Activated T-cell treated with anti-CD3 and anti-CD28 coated beads, Interleukin-2, amount 50 U/mL, for 24 hours (primary cell): ENCODE measurements around the gene ZNF578.
"Not testable (repeated sequence)": the region's sequence is repeated elsewhere in the genome, so short reads cannot be mapped to it uniquely, and the experiment has no call there.

Experiments used
- DNase-seq: peaks from one replicate; pipeline ENCODE4 v3.0.0-alpha.2; 2020
- H3K27ac Mint-ChIP-seq: 2 replicates; pipeline ENCODE4 v1.8.0; 2020; ENCODE audit warnings: mild to moderate bottlenecking, mixed read lengths
- H3K27me3 Mint-ChIP-seq: 2 replicates; pipeline ENCODE4 v1.8.0; 2020; ENCODE audit warnings: mixed read lengths
- H3K36me3 Mint-ChIP-seq: 2 replicates; pipeline ENCODE4 v1.8.0; 2020; ENCODE audit warnings: low read depth, mixed read lengths
- H3K4me1 Mint-ChIP-seq: 2 replicates; pipeline ENCODE4 v1.8.0; 2020; ENCODE audit warnings: low read depth, mixed read lengths
- H3K4me3 Mint-ChIP-seq: 2 replicates; pipeline ENCODE4 v1.8.0; 2020; ENCODE audit warnings: mild to moderate bottlenecking, moderate library complexity, mixed read lengths
- H3K9me3 Mint-ChIP-seq: 2 replicates; pipeline ENCODE4 v1.8.0; 2020; ENCODE audit warnings: mixed read lengths

Gene ZNF578

GRCh38 chr19:52492201-52492993, 39.0 kb downstream of the ZNF578 start:
- no peak overlapping the region for H3K4me3 Mint-ChIP-seq
- H3K9me3 Mint-ChIP-seq = peaks cover 44% of the 10 kb centered on the region
- H3K27me3 Mint-ChIP-seq = peaks cover 5% of the 10 kb centered on the region
- DNase-seq = peak; percentile 28
- no peaks in the 10 kb centered on the region for H3K4me1 Mint-ChIP-seq
- no peak overlapping the region for H3K27ac Mint-ChIP-seq
- peaks cover 55% of the 10 kb centered on the region for H3K36me3 Mint-ChIP-seq

GRCh38 chr19:52492994-52493470, 39.7 kb downstream of the ZNF578 start:
- H3K9me3 Mint-ChIP-seq = peaks cover 50% of the 10 kb centered on the region
- DNase-seq = no peak
- no peak overlapping the region for H3K27ac Mint-ChIP-seq

DNA sequence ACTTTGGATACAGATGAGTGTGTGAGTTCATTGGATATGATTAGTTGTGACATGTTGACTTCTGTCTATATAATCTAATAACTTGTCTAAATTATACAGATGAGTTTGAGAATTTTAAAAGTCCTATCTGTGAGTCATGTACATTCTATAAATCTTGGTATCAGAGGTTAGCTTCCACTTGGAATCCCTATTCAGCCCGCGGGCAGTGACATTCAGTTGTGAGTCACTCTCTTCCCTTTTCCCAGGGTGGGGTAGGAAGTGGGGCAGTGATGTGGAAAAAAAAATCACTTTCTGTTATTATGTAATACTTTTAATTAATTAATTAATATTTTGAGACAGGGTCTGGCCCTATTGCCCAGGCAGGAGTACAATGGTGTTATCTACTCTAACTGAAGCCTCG, 41.2 kb downstream of the ZNF578 start:
- Mint-ChIP-seq H3K27ac (no peak overlapping the region), H3K4me1 (no peaks in the 10 kb centered on the region)

More at GRCh38 chr19:52492994-52493470, 39.7 kb downstream of the ZNF578 start:
- Mint-ChIP-seq H3K4me1 (no peaks in the 10 kb centered on the region), H3K36me3 (peaks cover 62% of the 10 kb centered on the region), H3K4me3 (no peak overlapping the region), H3K27me3 (peaks cover 5% of the 10 kb centered on the region)

DNA sequence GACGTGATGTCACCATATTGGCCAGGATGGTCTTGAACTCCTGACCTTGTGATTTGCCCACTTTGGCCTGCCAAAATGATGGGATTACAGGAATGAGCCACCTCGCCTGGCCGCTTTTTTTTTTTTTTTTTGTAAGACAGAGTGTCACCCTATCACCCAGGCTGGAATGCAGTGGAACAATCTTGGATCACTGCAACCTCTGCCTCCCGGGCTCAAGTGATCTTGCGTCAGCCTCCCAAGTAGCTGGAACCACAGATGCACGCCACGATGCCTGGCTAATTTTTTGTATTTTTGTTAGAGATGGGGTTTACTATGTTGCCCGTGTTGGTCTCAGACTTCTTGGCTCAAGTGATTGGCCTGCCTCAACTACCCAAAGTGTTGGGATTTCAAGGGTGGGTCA, 45.2 kb downstream of the ZNF578 start:
- H3K4me1 Mint-ChIP-seq = no peaks in the 10 kb centered on the region
- peaks cover under 1% of the 10 kb centered on the region for H3K27me3 Mint-ChIP-seq
- H3K4me3 Mint-ChIP-seq = no peak overlapping the region
- H3K27ac Mint-ChIP-seq = no peak overlapping the region
- no peak for DNase-seq
- peaks cover 54% of the 10 kb centered on the region for H3K9me3 Mint-ChIP-seq
- H3K36me3 Mint-ChIP-seq = peaks cover 75% of the 10 kb centered on the region

More for the DNA sequence above, 41.2 kb downstream of the ZNF578 start:
- DNase-seq = no peak
- H3K27me3 Mint-ChIP-seq = peaks cover 5% of the 10 kb centered on the region
- no peak overlapping the region for H3K4me3 Mint-ChIP-seq
- H3K36me3 Mint-ChIP-seq = peaks cover 67% of the 10 kb centered on the region
- peaks cover 48% of the 10 kb centered on the region for H3K9me3 Mint-ChIP-seq

- H3K4me1 Mint-ChIP-seq, H3K4me3 Mint-ChIP-seq, H3K27ac Mint-ChIP-seq, H3K27me3 Mint-ChIP-seq, DNase-seq: not testable (repeated sequence)
- Mint-ChIP-seq H3K36me3 (peaks cover 80% of the 10 kb centered on the region), H3K9me3 (peaks cover 50% of the 10 kb centered on the region)
Observed at GRCh38 chr19:52500474-52500873, 47.1 kb downstream of the ZNF578 start.

DNA sequence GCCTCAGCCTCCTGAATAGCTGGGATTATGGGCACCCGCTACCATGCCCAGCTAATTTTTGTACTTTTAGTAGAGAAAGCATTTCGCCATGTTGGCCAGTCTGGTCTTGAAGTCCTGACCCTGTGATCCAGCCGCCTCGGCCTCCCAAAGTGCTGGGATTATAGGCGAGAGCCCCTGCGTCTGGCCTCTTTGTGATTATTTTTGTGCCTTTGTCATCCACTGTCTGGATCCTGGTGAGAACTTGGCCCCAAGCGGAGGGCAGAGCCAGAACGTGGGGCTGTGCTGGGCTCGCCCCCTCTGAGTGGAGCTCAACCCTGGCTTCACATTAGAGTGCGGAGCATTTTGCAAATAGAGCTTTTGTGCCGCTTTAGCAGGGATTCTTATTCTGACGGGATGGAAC, 47.6 kb downstream of the ZNF578 start:
- not testable (repeated sequence) for H3K27ac Mint-ChIP-seq, DNase-seq, H3K27me3 Mint-ChIP-seq, H3K4me3 Mint-ChIP-seq, H3K4me1 Mint-ChIP-seq
- H3K9me3 Mint-ChIP-seq = peaks cover 47% of the 10 kb centered on the region
- peaks cover 80% of the 10 kb centered on the region for H3K36me3 Mint-ChIP-seq

DNA sequence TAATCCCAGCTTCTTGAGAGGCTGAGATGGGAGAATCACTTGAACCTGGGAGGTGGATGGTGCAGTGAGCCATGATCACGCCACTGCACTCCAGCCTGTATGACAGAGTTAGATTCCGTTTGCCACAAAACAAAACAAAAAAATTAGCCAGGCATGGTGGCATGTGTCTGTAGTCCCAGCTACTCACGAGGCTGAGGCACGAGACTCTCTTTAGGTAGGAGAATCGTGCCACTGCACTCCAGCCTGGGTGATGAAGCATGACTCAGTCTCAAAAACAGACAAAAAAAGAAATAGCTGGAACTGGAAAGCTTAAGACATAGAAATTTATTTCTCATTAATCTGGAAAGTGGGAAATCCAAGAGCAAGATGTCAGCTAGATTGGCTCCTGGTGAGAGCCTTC, 53.9 kb downstream of the ZNF578 start:
- Mint-ChIP-seq H3K36me3 (peaks cover 85% of the 10 kb centered on the region), H3K27ac (no peak overlapping the region), H3K4me1 (no peaks in the 10 kb centered on the region), H3K9me3 (peaks cover 41% of the 10 kb centered on the region), H3K27me3 (no peaks in the 10 kb centered on the region), H3K4me3 (no peak overlapping the region)
- DNase-seq = no peak

- Mint-ChIP-seq H3K27ac (no peak overlapping the region), H3K9me3 (peaks cover 70% of the 10 kb centered on the region), H3K4me1 (no peaks in the 10 kb centered on the region), H3K36me3 (peaks cover 59% of the 10 kb centered on the region), H3K4me3 (no peak overlapping the region), H3K27me3 (peaks cover 9% of the 10 kb centered on the region)
- DNase-seq = no peak
Observed at GRCh38 chr19:52516191-52516590, 62.8 kb downstream of the ZNF578 start.

GRCh38 chr19:52518646-52519045, 65.3 kb downstream of the ZNF578 start:
- H3K27me3 Mint-ChIP-seq = peaks cover 10% of the 10 kb centered on the region
- H3K36me3 Mint-ChIP-seq = peaks cover 45% of the 10 kb centered on the region
- no peak overlapping the region for H3K27ac Mint-ChIP-seq
- no peak for DNase-seq
- H3K9me3 Mint-ChIP-seq = peaks cover 61% of the 10 kb centered on the region
- H3K4me1 Mint-ChIP-seq = no peaks in the 10 kb centered on the region
- no peak overlapping the region for H3K4me3 Mint-ChIP-seq

GRCh38 chr19:52519175-52519574, 65.8 kb downstream of the ZNF578 start:
- Mint-ChIP-seq H3K9me3 (peaks cover 55% of the 10 kb centered on the region), H3K36me3 (peaks cover 40% of the 10 kb centered on the region)
- not testable (repeated sequence) for H3K4me3 Mint-ChIP-seq, H3K4me1 Mint-ChIP-seq, H3K27ac Mint-ChIP-seq, DNase-seq, H3K27me3 Mint-ChIP-seq

- H3K4me1 Mint-ChIP-seq = no peaks in the 10 kb centered on the region
- no peak overlapping the region for H3K27ac Mint-ChIP-seq
- no peak overlapping the region for H3K4me3 Mint-ChIP-seq
- no peak for DNase-seq
- peaks cover 34% of the 10 kb centered on the region for H3K36me3 Mint-ChIP-seq
- peaks cover 52% of the 10 kb centered on the region for H3K9me3 Mint-ChIP-seq
- peaks cover 10% of the 10 kb centered on the region for H3K27me3 Mint-ChIP-seq
Observed at GRCh38 chr19:52520013-52520412, 66.7 kb downstream of the ZNF578 start.

- H3K4me3 Mint-ChIP-seq = no peak overlapping the region
- DNase-seq = no peak
- peaks cover 35% of the 10 kb centered on the region for H3K9me3 Mint-ChIP-seq
- no peak overlapping the region for H3K27ac Mint-ChIP-seq
- H3K27me3 Mint-ChIP-seq = peaks cover 10% of the 10 kb centered on the region
- peaks cover 21% of the 10 kb centered on the region for H3K36me3 Mint-ChIP-seq
- peaks cover 6% of the 10 kb centered on the region for H3K4me1 Mint-ChIP-seq
Observed at GRCh38 chr19:52522551-52522950, 69.2 kb downstream of the ZNF578 start.

DNA sequence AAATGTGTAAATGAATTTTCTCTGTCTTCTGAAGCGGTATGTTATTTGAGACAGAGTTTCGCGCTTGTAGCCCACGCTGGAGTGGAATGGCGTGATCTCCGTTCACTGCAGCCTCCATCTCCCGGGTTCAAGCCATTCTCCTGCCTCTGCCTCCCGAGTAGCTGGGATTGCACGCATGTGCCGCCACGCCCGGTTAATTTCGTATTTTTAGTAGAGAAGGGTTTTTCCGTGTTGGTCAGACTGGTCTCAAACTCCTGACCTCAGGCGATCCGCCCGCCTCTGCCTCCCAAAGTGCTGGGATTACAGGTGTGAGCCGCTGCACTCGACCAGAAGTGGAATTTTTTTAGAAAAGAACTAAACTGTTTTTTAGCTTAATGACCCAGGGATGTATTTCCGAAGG, 70.7 kb downstream of the ZNF578 start:
- peaks cover 33% of the 10 kb centered on the region for H3K36me3 Mint-ChIP-seq
- H3K27me3 Mint-ChIP-seq = peaks cover 10% of the 10 kb centered on the region

DNA sequence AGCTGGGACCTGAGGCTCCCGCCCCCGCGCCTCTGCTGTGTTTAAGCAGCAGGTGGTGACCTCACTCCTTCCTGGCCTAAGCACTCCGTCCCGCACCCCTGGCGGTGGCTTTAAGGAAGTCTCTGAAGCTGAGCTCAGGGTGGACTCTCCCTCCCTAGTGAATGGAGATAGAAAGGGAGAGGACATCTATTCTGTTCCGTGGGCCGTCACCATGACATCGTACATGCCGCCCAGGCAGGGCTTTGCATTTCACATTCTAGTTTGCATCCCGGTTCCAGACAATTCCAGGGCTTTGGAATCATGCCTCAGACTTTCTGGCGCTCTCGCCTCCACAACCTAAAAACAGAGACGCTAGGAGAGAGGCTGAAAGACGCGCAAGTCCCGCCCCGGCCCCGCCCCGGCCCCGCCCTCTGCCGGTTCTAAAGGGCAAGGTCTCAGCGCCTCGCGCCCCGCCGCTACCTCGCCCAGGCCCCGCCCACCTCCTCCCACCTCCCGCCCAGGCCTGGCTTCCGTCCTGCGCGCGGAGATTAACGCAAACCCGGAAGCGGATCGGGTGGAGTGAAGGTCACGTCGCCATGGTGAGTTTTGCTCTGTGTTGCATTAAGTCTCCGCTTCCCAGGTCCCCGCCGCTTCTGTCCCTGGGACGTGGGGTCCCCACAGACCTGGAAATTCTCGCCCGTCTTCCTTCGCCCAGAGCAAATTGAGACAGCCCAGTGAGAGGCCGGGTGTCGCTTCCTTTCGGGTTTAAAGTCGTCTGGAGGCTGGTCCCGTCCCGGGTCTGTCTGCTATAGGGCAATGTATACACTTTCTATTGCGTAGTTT, 74.0 kb downstream of the ZNF578 start, which contains the start of gene ZNF808:
Gene ZNF808 (plus strand): TSS at position 535 of the 822 bp plus-strand sequence. CDS start 15,617 bp downstream, outside the sequence.
- peaks cover 11% of the 10 kb centered on the region for H3K9me3 Mint-ChIP-seq
- peak; percentile 97 for DNase-seq

More for the DNA sequence above, 70.7 kb downstream of the ZNF578 start:
- DNase-seq = no peak
- Mint-ChIP-seq H3K4me3 (no peak overlapping the region), H3K9me3 (peaks cover 25% of the 10 kb centered on the region), H3K4me1 (peaks cover 17% of the 10 kb centered on the region), H3K27ac (no peak overlapping the region)

More for the DNA sequence above, 74.0 kb downstream of the ZNF578 start, which contains the start of gene ZNF808:
- peaks cover 26% of the 10 kb centered on the region for H3K4me1 Mint-ChIP-seq
- no peaks in the 10 kb centered on the region for H3K27me3 Mint-ChIP-seq
- H3K4me3 Mint-ChIP-seq = peak within 1 kb of the TSS; percentile 97
- peaks cover 48% of the 10 kb centered on the region for H3K36me3 Mint-ChIP-seq
- peak within 1 kb of the TSS; percentile 97 for H3K27ac Mint-ChIP-seq
